Thyroid gland (tissue), 4 donors: Measurements from ENCODE around the gene RNASEH2A.

ENCODE experiments used
- CTCF ChIP-seq, 6 experiments: fragments of 200-600 bp in 3 of 6; fragments of 450-650 bp in 3 of 6; sonication (generic) in 3 of 6; IDR thresholded peaks; one replicate each; pipeline ENCODE4 v1.5.1; 2016 to 2019; ENCODE audit warnings: antibody characterized with exemption in 6 of 6, mild to moderate bottlenecking in 2 of 6, inconsistent platforms in 1 of 6, moderate library complexity in 1 of 6
- POLR2A ChIP-seq, 2 donors: fragments of 450-650 bp; IDR thresholded peaks; one replicate each; pipeline ENCODE4 v1.6.1; 2017; ENCODE audit warnings: antibody characterized with exemption in 2 of 2, mild to moderate bottlenecking in 2 of 2, moderate library complexity in 1 of 2

- TF ChIP-seq CTCF (IDR thresholded peaks at IDR 0.05) (no peak), POLR2A (IDR thresholded peaks at IDR 0.05) (no peak)
These were observed 21.4 kb upstream of the RNASEH2A start for GRCh38 chr19:12784871-12785430.
